Stromal cell of bone marrow (primary cell): ENCODE results near the gene E2F4.
A peak's percentile ranks its signal among the peaks of the same experiment; 100 is the strongest.

Experiments
- DNase-seq: peaks from one replicate; pipeline ENCODE4 v3.0.0-alpha.2; 2012; ENCODE audit warnings: low read depth

Gene E2F4

GRCh38 chr16:67173808-67174705 lies 17.9 kb upstream of the E2F4 start:
- peak; percentile 65 for DNase-seq

GRCh38 chr16:67174706-67175231 lies 17.2 kb upstream of the E2F4 start:
- no peak for DNase-seq

- DNase-seq, result no peak
Observed at GRCh38 chr16:67176662-67177061, 15.3 kb upstream of the E2F4 start.

- no peak for DNase-seq
Observed at GRCh38 chr16:67177743-67178699, 13.9 kb upstream of the E2F4 start.

- DNase-seq, result no peak
Observed at GRCh38 chr16:67179421-67180080, 12.4 kb upstream of the E2F4 start.

GRCh38 chr16:67180166-67180565 lies 11.8 kb upstream of the E2F4 start:
- DNase-seq, result no peak

GRCh38 chr16:67181346-67181745 lies 10.6 kb upstream of the E2F4 start:
- peak; percentile 83 for DNase-seq

GRCh38 chr16:67182288-67182687 lies 9.7 kb upstream of the E2F4 start:
- no peak for DNase-seq

GRCh38 chr16:67183284-67183626 lies 8.7 kb upstream of the E2F4 start:
- no peak for DNase-seq

- peak; percentile 96 for DNase-seq
Observed at GRCh38 chr16:67183627-67184452, 8.1 kb upstream of the E2F4 start, which contains the start of gene MATCAP1. Gene MATCAP1 (minus strand): TSS chr16:67183963. CDS start chr16:67180610, 3,353 bp downstream.

GRCh38 chr16:67184453-67184994 lies 7.4 kb upstream of the E2F4 start:
- DNase-seq, result no peak

GRCh38 chr16:67184995-67185650 lies 6.8 kb upstream of the E2F4 start:
- peak; percentile 82 for DNase-seq

GRCh38 chr16:67185651-67186134 lies 6.3 kb upstream of the E2F4 start:
- no peak for DNase-seq

GRCh38 chr16:67186550-67186950 lies 5.4 kb upstream of the E2F4 start:
- no peak for DNase-seq

GRCh38 chr16:67187175-67187890 lies 4.6 kb upstream of the E2F4 start:
- DNase-seq, result no peak

- no peak for DNase-seq
Observed at GRCh38 chr16:67188323-67188722, 3.6 kb upstream of the E2F4 start.

GRCh38 chr16:67188798-67189197 lies 3.2 kb upstream of the E2F4 start:
- no peak for DNase-seq

GRCh38 chr16:67190041-67190440 lies 1.9 kb upstream of the E2F4 start, which contains the start of gene EXOC3L1:
Gene EXOC3L1 (minus strand): TSS chr16:67190136. CDS start chr16:67189676, 460 bp downstream.
- DNase-seq, result no peak
